Left lung (tissue), 10 donors: ENCODE results near the gene EHBP1. TPM values are rescaled to one million over a fixed set of nuclear protein-coding genes. Genes with fewer than 3 reads are reported as not detected.

Experiments used
- ATAC-seq: fragments of 200-7000 bp; cut with Tn5 transposase; one replicate; pipeline ENCODE4 v1.9.1; 2020; ENCODE audit warnings: moderate library complexity
- DNase-seq, 4 donors: peaks; one replicate each; pipeline ENCODE4 v3.0.0-alpha.2; 2013 to 2020
- H3K27ac ChIP-seq, 2 donors: fragments of 200-600 bp; sonication (generic) in 1 of 2; one replicate each; pipeline versions ENCODE4 v1.5.0 to v1.8.0; 2020 to 2021
- H3K27me3 ChIP-seq, 2 donors: fragments of 200-600 bp; sonication (generic) in 1 of 2; one replicate each; pipeline versions ENCODE4 v1.5.0 to v1.8.0; 2020 to 2021
- H3K36me3 ChIP-seq, 2 donors: fragments of 200-600 bp; sonication (generic) in 1 of 2; one replicate each; pipeline versions ENCODE4 v1.5.0 to v1.8.0; 2020 to 2021
- H3K4me1 ChIP-seq, 2 donors: fragments of 200-600 bp; one replicate each; pipeline ENCODE4 v1.8.0; 2021
- H3K4me3 ChIP-seq, 2 donors: fragments of 200-600 bp; sonication (generic) in 1 of 2; one replicate each; pipeline versions ENCODE4 v1.5.0 to v1.8.0; 2020 to 2021; ENCODE audit warnings: mild to moderate bottlenecking in 1 of 2
- H3K9me3 ChIP-seq, 2 donors: fragments of 200-600 bp; sonication (generic) in 1 of 2; one replicate each; pipeline versions ENCODE4 v1.5.0 to v1.8.0; 2020 to 2021
- intact Hi-C, 2 donors: fragments of 100-400 bp; cut with DNase I; formaldehyde crosslinking; loops; one replicate each; pipeline versions ENCODE4 v1.11.2 to v1.14.2; 2022
- polyA plus RNA-seq, 6 donors: library from polyadenylated mRNA; unstranded; fragments of 120-200 nt; gene quantifications; one replicate each; pipeline ENCODE4 v1.2.1, GENCODE V29; 2013; ENCODE audit not compliant: insufficient read length in 6 of 6
- total RNA-seq, 2 donors: library from RNA; stranded (reverse); fragmentation: NEBNext Ultra II Directional; extraction: Animal tissue kit (Norgen Biotek cat#: 25700); gene quantifications; one replicate each; pipeline ENCODE4 v1.2.1, GENCODE V29; 2021
- TF ChIP-seq, protein P1 (sequence below), 2 donors: fragments of 200-600 bp; sonication (generic) in 1 of 2; IDR thresholded peaks; one replicate each; pipeline versions ENCODE4 v1.5.0 to v1.8.0; 2021; ENCODE audit warnings: antibody characterized with exemption in 2 of 2
- donor health status: DM: no; HTN: yes; CAD: no.
- donor health status: DM: no; HTN: no; CAD: no.

The EHBP1 gene
- total and polyA plus RNA-seq, 8 donors = 35.4 to 48.9 (median 38.9) TPM

- no peak for ATAC-seq
- TF ChIP-seq, protein P1, sequence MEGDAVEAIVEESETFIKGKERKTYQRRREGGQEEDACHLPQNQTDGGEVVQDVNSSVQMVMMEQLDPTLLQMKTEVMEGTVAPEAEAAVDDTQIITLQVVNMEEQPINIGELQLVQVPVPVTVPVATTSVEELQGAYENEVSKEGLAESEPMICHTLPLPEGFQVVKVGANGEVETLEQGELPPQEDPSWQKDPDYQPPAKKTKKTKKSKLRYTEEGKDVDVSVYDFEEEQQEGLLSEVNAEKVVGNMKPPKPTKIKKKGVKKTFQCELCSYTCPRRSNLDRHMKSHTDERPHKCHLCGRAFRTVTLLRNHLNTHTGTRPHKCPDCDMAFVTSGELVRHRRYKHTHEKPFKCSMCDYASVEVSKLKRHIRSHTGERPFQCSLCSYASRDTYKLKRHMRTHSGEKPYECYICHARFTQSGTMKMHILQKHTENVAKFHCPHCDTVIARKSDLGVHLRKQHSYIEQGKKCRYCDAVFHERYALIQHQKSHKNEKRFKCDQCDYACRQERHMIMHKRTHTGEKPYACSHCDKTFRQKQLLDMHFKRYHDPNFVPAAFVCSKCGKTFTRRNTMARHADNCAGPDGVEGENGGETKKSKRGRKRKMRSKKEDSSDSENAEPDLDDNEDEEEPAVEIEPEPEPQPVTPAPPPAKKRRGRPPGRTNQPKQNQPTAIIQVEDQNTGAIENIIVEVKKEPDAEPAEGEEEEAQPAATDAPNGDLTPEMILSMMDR (IDR thresholded peaks at IDR 0.05) = no peak
- Histone ChIP-seq H3K4me3 (no peak overlapping the region), H3K9me3 (peaks cover 0 to 20% of the 10 kb centered on the region in 2 donors), H3K27ac (no peak overlapping the region), H3K27me3 (no peaks in the 10 kb centered on the region), H3K36me3 (no peaks in the 10 kb centered on the region), H3K4me1 (no peaks in the 10 kb centered on the region)
- intact Hi-C loops = no loop called here
- DNase-seq = no peak
Measured at GRCh38 chr2:62844311-62845090, 139.0 kb downstream of the EHBP1 start.

- peaks cover 0 to 16% of the 10 kb centered on the region in 2 donors for H3K9me3 ChIP-seq
- no peak overlapping the region for H3K27ac ChIP-seq
- no peaks in the 10 kb centered on the region for H3K27me3 ChIP-seq
- TF ChIP-seq, protein P1 (IDR thresholded peaks at IDR 0.05) = no peak
- ATAC-seq = no peak
- no peaks in the 10 kb centered on the region for H3K36me3 ChIP-seq
- no peak for DNase-seq
- no peak overlapping the region for H3K4me3 ChIP-seq
- no peaks in the 10 kb centered on the region for H3K4me1 ChIP-seq
- intact Hi-C loops = no loop called here
Measured at GRCh38 chr2:62845256-62845655, 139.7 kb downstream of the EHBP1 start.

- DNase-seq = no peak
- peaks cover 0 to 15% of the 10 kb centered on the region in 2 donors for H3K9me3 ChIP-seq
- H3K27me3 ChIP-seq = no peaks in the 10 kb centered on the region
- TF ChIP-seq, protein P1 (IDR thresholded peaks at IDR 0.05) = no peak
- H3K36me3 ChIP-seq = peaks cover 0 to 16% of the 10 kb centered on the region in 2 donors
- intact Hi-C loops = no loop called here
- H3K27ac ChIP-seq = no peak overlapping the region
- H3K4me3 ChIP-seq = no peak overlapping the region
- no peak for ATAC-seq
- H3K4me1 ChIP-seq = no peaks in the 10 kb centered on the region
Measured at GRCh38 chr2:62852254-62852653, 146.7 kb downstream of the EHBP1 start.

GRCh38 chr2:62854600-62855514, 149.3 kb downstream of the EHBP1 start:
- TF ChIP-seq, protein P1 (IDR thresholded peaks at IDR 0.05) = no peak
- Histone ChIP-seq H3K9me3 (peaks cover 0 to 12% of the 10 kb centered on the region in 2 donors), H3K4me3 (no peak overlapping the region), H3K27me3 (no peaks in the 10 kb centered on the region), H3K4me1 (no peaks in the 10 kb centered on the region), H3K27ac (no peak overlapping the region), H3K36me3 (peaks cover 0 to 16% of the 10 kb centered on the region in 2 donors)
- no peak for DNase-seq
- intact Hi-C loops = no loop called here
- no peak for ATAC-seq
